ENCODE results near the gene SCN5A. TPM values are rescaled to one million over a fixed set of nuclear protein-coding genes. Genes with fewer than 3 reads are reported as not detected.

SCN5A gene
- polyA plus RNA-seq, 1 donor from 2014 or later = not detected

- Histone ChIP-seq H3K9me2 (ENCODE audit: insufficient read depth, low read length) (no peaks in the 10 kb centered on the region), H3K36me3 (ENCODE audit: insufficient read depth, low read length) (no peaks in the 10 kb centered on the region), H3K27me3 (ENCODE audit: insufficient read depth, low read depth, low read length) (no peaks in the 10 kb centered on the region), H3K4me2 (ENCODE audit: low read length) (no peak overlapping the region), H3K79me2 (replicated peaks; ENCODE audit: insufficient read depth, low read length) (no peaks in the 10 kb centered on the region), H3K9ac (ENCODE audit: low read length) (no peak overlapping the region), H2AFZ (ENCODE audit: low read depth, low read length) (no peak overlapping the region), H3K27ac (ENCODE audit: low read length) (no peak overlapping the region), H3K9me3 (ENCODE audit: low read length) (no peaks in the 10 kb centered on the region), H4K20me1 (ENCODE audit: insufficient read depth) (no peaks in the 10 kb centered on the region), H3F3A (ENCODE audit: insufficient read depth, low read length, poor library complexity, severe bottlenecking) (no peaks in the 10 kb centered on the region), H3K4me3 (ENCODE audit: low read length) (no peak overlapping the region)
- TF ChIP-seq SMC3 (conservative IDR thresholded peaks at IDR 0.05; ENCODE audit: poor library complexity) (no peak), EP300 (conservative IDR thresholded peaks at IDR 0.05; ENCODE audit: poor library complexity, severe bottlenecking) (no peak)
These were observed 40.5 kb downstream of the SCN5A start for GRCh38 chr3:38608961-38609360.

- H3K9me3 ChIP-seq (ENCODE audit: low read length) = no peaks in the 10 kb centered on the region
- H3K9me2 ChIP-seq (ENCODE audit: insufficient read depth, low read length) = no peaks in the 10 kb centered on the region
- H3K79me2 ChIP-seq (replicated peaks; ENCODE audit: insufficient read depth, low read length) = no peaks in the 10 kb centered on the region
- H3K36me3 ChIP-seq (ENCODE audit: insufficient read depth, low read length) = no peaks in the 10 kb centered on the region
- no peak overlapping the region for H3K27ac ChIP-seq (ENCODE audit: low read length)
- no peaks in the 10 kb centered on the region for H3F3A ChIP-seq (ENCODE audit: insufficient read depth, low read length, poor library complexity, severe bottlenecking)
- no peak overlapping the region for H3K4me3 ChIP-seq (ENCODE audit: low read length)
- no peak overlapping the region for H3K9ac ChIP-seq (ENCODE audit: low read length)
- no peaks in the 10 kb centered on the region for H4K20me1 ChIP-seq (ENCODE audit: insufficient read depth)
- H3K4me2 ChIP-seq (ENCODE audit: low read length) = no peak overlapping the region
- H2AFZ ChIP-seq (ENCODE audit: low read depth, low read length) = no peak overlapping the region
- no peaks in the 10 kb centered on the region for H3K27me3 ChIP-seq (ENCODE audit: insufficient read depth, low read depth, low read length)
- TF ChIP-seq TAF1 (IDR thresholded peaks at IDR 0.05; ENCODE audit: low read depth) = no peak
These were observed 41.3 kb downstream of the SCN5A start for GRCh38 chr3:38608086-38608775.

- H3K36me3 ChIP-seq (ENCODE audit: insufficient read depth, low read length) = no peaks in the 10 kb centered on the region
- H3K27me3 ChIP-seq (ENCODE audit: insufficient read depth, low read depth, low read length) = no peaks in the 10 kb centered on the region
- H3K9me3 ChIP-seq (ENCODE audit: low read length) = no peaks in the 10 kb centered on the region
- no peak overlapping the region for H3K27ac ChIP-seq (ENCODE audit: low read length)
- no peak overlapping the region for H3K9ac ChIP-seq (ENCODE audit: low read length)
- no peak overlapping the region for H3K4me3 ChIP-seq (ENCODE audit: low read length)
- no peaks in the 10 kb centered on the region for H3K9me2 ChIP-seq (ENCODE audit: insufficient read depth, low read length)
- H2AFZ ChIP-seq (ENCODE audit: low read depth, low read length) = no peak overlapping the region
- no peaks in the 10 kb centered on the region for H3K79me2 ChIP-seq (replicated peaks; ENCODE audit: insufficient read depth, low read length)
- no peak for TF ChIP-seq CTCF (IDR thresholded peaks at IDR 0.05; ENCODE audit: poor library complexity, severe bottlenecking)
- no peak for TF ChIP-seq EP300 (conservative IDR thresholded peaks at IDR 0.05; ENCODE audit: poor library complexity, severe bottlenecking)
- TF ChIP-seq SMC3 (conservative IDR thresholded peaks at IDR 0.05; ENCODE audit: poor library complexity) = no peak
- TF ChIP-seq TAF1 (IDR thresholded peaks at IDR 0.05; ENCODE audit: low read depth) = no peak
- TF ChIP-seq EZH2 (IDR thresholded peaks at IDR 0.05; ENCODE audit: borderline replicate concordance, insufficient read depth, low read length, poor library complexity, severe bottlenecking) = no peak
- TF ChIP-seq MXI1 (conservative IDR thresholded peaks at IDR 0.05; ENCODE audit: poor library complexity, severe bottlenecking) = no peak
- no peak for TF ChIP-seq REST (IDR thresholded peaks at IDR 0.05; ENCODE audit: borderline replicate concordance)
- TF ChIP-seq RAD21 (conservative IDR thresholded peaks at IDR 0.05) = no peak
- no peak for TF ChIP-seq POLR2AphosphoS5 (IDR thresholded peaks at IDR 0.05)
- H3F3A ChIP-seq (ENCODE audit: insufficient read depth, low read length, poor library complexity, severe bottlenecking) = no peaks in the 10 kb centered on the region
- H3K4me2 ChIP-seq (ENCODE audit: low read length) = no peak overlapping the region
- no peaks in the 10 kb centered on the region for H4K20me1 ChIP-seq (ENCODE audit: insufficient read depth)
These were observed 42.9 kb downstream of the SCN5A start for GRCh38 chr3:38606561-38606960.

Data from neural cell (in vitro differentiated cells).